GM10248 (cell line): Measurements from ENCODE around the gene ICAM3.
"Not testable (repeated sequence)": the region's sequence is repeated elsewhere in the genome, so short reads cannot be mapped to it uniquely, and the experiment has no call there.

Experiments used
- CTCF ChIA-PET: fragments of 300-600 bp; sonication (Branson Sonifier 250); formaldehyde crosslinking; extraction: SDS; loops from one replicate; lab custom pipeline; 2021; ENCODE audit warnings: antibody characterized with exemption; lab: Yijun Ruan, JAX
- POLR2A ChIA-PET: fragments of 350-650 bp; sonication (Branson Sonifier 250); formaldehyde crosslinking; extraction: SDS; loops from one replicate; lab custom pipeline; 2020; ENCODE audit warnings: antibody characterized with exemption; lab: Yijun Ruan, JAX
- DNase-seq: peaks from one replicate; pipeline ENCODE4 v3.0.0; 2012; ENCODE audit errors: extremely low spot score
- CTCF ChIP-seq: IDR thresholded peaks from 2 replicates; pipeline ENCODE4 v1.5.1; 2012; ENCODE audit warnings: mild to moderate bottlenecking, low read depth; ENCODE audit errors: extremely low read depth, missing control alignments, control extremely low read depth

Gene ICAM3

GRCh38 chr19:10352764-10353671 is 13.6 kb upstream of the ICAM3 start:
- ChIA-PET CTCF (no interaction called here), POLR2A (no interaction called here)
- no peak for TF ChIP-seq CTCF
- DNase-seq: peak; percentile 9

GRCh38 chr19:10346509-10346908 is 7.1 kb upstream of the ICAM3 start:
- CTCF ChIA-PET: interaction anchor here (1.9 kb wide), 1 partner anchor 87 kb away, joined by 4 read pairs; no protein-coding TSS in a partner anchor
- DNase-seq: no peak
- POLR2A ChIA-PET: no interaction called here
- TF ChIP-seq CTCF: no peak

- no peak for TF ChIP-seq CTCF
- ChIA-PET POLR2A (interaction anchor here (0.7 to 1.1 kb wide), 3 partner anchors 18 to 74 kb away, joined by 3 to 5 read pairs (median 4); partner anchors contain the start of gene TYK2), CTCF (interaction anchor here (0.8 to 1.9 kb wide), 4 partner anchors 35 to 317 kb away, joined by 3 to 8 read pairs (median 4); no protein-coding TSS in a partner anchor)
These were observed 5.4 kb upstream of the ICAM3 start for GRCh38 chr19:10344780-10345179.

GRCh38 chr19:10343495-10343894 is 4.1 kb upstream of the ICAM3 start:
- TF ChIP-seq CTCF: no peak
- CTCF ChIA-PET: interaction anchor here (1.5 to 1.7 kb wide), 2 partner anchors 45 to 72 kb away, joined by 4 to 5 read pairs; partner anchors contain the start of gene ICAM1
- POLR2A ChIA-PET: no interaction called here
- no peak for DNase-seq

More at GRCh38 chr19:10344780-10345179, 5.4 kb upstream of the ICAM3 start:
- DNase-seq: no peak

- DNase-seq: no peak
- CTCF ChIA-PET: interaction anchor here (1.0 to 1.3 kb wide), 2 partner anchors 16 to 32 kb away, joined by 3 read pairs; no protein-coding TSS in a partner anchor
- no peak for TF ChIP-seq CTCF
- POLR2A ChIA-PET: no interaction called here
These were observed 553 bp upstream of the ICAM3 start for GRCh38 chr19:10339977-10340376.

GRCh38 chr19:10338940-10339339 is 484 bp downstream of the ICAM3 start:
- CTCF ChIA-PET: no interaction called here
- no peak for TF ChIP-seq CTCF
- DNase-seq: no peak
- POLR2A ChIA-PET: no interaction called here

- POLR2A ChIA-PET, DNase-seq: not testable (repeated sequence)
- CTCF ChIA-PET: interaction anchor here (2.6 kb wide), 1 partner anchor 30 kb away, joined by 5 read pairs; no protein-coding TSS in a partner anchor
These were observed 2.7 kb downstream of the ICAM3 start for GRCh38 chr19:10336725-10337124.
